KMS-11 (cell line): Measurements from ENCODE around the gene MCTP1.

ENCODE experiments used
- H2AFZ ChIP-seq: fragments of 200-600 bp; sonication (generic); 2 replicates; pipeline ENCODE4 v1.6.1; 2016; ENCODE audit warnings: antibody characterized with exemption, mixed run types, low read depth
- H3K27ac ChIP-seq: fragments of 200-600 bp; sonication (generic); 2 replicates; pipeline ENCODE4 v1.6.1; 2016; ENCODE audit warnings: mild to moderate bottlenecking, mixed run types
- H3K27me3 ChIP-seq: fragments of 200-600 bp; sonication (generic); 2 replicates; pipeline ENCODE4 v1.6.1; 2017; ENCODE audit warnings: mild to moderate bottlenecking, low read depth, mixed run types, moderate library complexity; ENCODE audit not compliant: insufficient read depth
- H3K36me3 ChIP-seq: fragments of 200-600 bp; sonication (generic); 2 replicates; pipeline ENCODE4 v1.6.1; 2017; ENCODE audit warnings: mild to moderate bottlenecking, mixed run types; ENCODE audit not compliant: insufficient read depth
- H3K4me1 ChIP-seq: fragments of 200-600 bp; sonication (generic); 2 replicates; pipeline ENCODE4 v1.6.1; 2016; ENCODE audit warnings: mild to moderate bottlenecking, low read depth, mixed run types; ENCODE audit not compliant: poor library complexity, severe bottlenecking
- H3K4me2 ChIP-seq: fragments of 200-600 bp; sonication (generic); 2 replicates; pipeline ENCODE4 v1.7.0; 2016; ENCODE audit warnings: mild to moderate bottlenecking, mixed run types
- H3K4me3 ChIP-seq: fragments of 200-600 bp; sonication (generic); IDR thresholded peaks from 2 replicates; pipeline ENCODE4 v1.6.1; 2017; ENCODE audit warnings: low read depth, low read length, mixed read lengths; ENCODE audit not compliant: insufficient read depth
- H3K79me2 ChIP-seq: fragments of 200-600 bp; sonication (generic); 2 replicates; pipeline ENCODE4 v1.6.1; 2016; ENCODE audit warnings: low read depth, mixed run types; ENCODE audit not compliant: insufficient read depth
- H3K9ac ChIP-seq: fragments of 200-600 bp; sonication (generic); 2 replicates; pipeline ENCODE4 v1.6.1; 2016; ENCODE audit warnings: mild to moderate bottlenecking, mixed run types
- H4K20me1 ChIP-seq: fragments of 200-600 bp; sonication (generic); 2 replicates; pipeline ENCODE4 v1.6.1; 2016; ENCODE audit warnings: mild to moderate bottlenecking, mixed run types; ENCODE audit not compliant: insufficient read depth
- TF ChIP-seq, protein P1 (sequence below): fragments of 200-600 bp; sonication (generic); conservative IDR thresholded peaks from 2 replicates; pipeline ENCODE4 v1.6.1; 2017; ENCODE audit warnings: low read depth, mild to moderate bottlenecking, antibody characterized with exemption, low read length, moderate library complexity, mixed read lengths

The MCTP1 gene

GRCh38 chr5:95181644-95182043, 103.2 kb downstream of the MCTP1 start:
- no peak overlapping the region for H3K4me2 ChIP-seq
- H3K27me3 ChIP-seq: no peaks in the 10 kb centered on the region
- no peaks in the 10 kb centered on the region for H3K4me1 ChIP-seq
- no peaks in the 10 kb centered on the region for H4K20me1 ChIP-seq
- no peak overlapping the region for H3K4me3 ChIP-seq
- no peak overlapping the region for H3K9ac ChIP-seq
- no peaks in the 10 kb centered on the region for H3K36me3 ChIP-seq
- H3K79me2 ChIP-seq: no peaks in the 10 kb centered on the region
- TF ChIP-seq, protein P1, sequence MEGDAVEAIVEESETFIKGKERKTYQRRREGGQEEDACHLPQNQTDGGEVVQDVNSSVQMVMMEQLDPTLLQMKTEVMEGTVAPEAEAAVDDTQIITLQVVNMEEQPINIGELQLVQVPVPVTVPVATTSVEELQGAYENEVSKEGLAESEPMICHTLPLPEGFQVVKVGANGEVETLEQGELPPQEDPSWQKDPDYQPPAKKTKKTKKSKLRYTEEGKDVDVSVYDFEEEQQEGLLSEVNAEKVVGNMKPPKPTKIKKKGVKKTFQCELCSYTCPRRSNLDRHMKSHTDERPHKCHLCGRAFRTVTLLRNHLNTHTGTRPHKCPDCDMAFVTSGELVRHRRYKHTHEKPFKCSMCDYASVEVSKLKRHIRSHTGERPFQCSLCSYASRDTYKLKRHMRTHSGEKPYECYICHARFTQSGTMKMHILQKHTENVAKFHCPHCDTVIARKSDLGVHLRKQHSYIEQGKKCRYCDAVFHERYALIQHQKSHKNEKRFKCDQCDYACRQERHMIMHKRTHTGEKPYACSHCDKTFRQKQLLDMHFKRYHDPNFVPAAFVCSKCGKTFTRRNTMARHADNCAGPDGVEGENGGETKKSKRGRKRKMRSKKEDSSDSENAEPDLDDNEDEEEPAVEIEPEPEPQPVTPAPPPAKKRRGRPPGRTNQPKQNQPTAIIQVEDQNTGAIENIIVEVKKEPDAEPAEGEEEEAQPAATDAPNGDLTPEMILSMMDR: no peak
- H3K27ac ChIP-seq: no peak overlapping the region
- H2AFZ ChIP-seq: no peak overlapping the region

- Histone ChIP-seq H3K36me3 (no peaks in the 10 kb centered on the region), H3K4me2 (no peak overlapping the region), H2AFZ (no peak overlapping the region), H3K4me1 (no peaks in the 10 kb centered on the region), H3K27ac (no peak overlapping the region), H3K27me3 (no peaks in the 10 kb centered on the region), H4K20me1 (no peaks in the 10 kb centered on the region), H3K4me3 (no peak overlapping the region), H3K9ac (no peak overlapping the region), H3K79me2 (no peaks in the 10 kb centered on the region)
- TF ChIP-seq, protein P1: no peak
These were observed 106.7 kb downstream of the MCTP1 start for GRCh38 chr5:95178046-95178651.

- H3K4me2 ChIP-seq: no peak overlapping the region
These were observed 107.4 kb downstream of the MCTP1 start for GRCh38 chr5:95177456-95177855.

DNA sequence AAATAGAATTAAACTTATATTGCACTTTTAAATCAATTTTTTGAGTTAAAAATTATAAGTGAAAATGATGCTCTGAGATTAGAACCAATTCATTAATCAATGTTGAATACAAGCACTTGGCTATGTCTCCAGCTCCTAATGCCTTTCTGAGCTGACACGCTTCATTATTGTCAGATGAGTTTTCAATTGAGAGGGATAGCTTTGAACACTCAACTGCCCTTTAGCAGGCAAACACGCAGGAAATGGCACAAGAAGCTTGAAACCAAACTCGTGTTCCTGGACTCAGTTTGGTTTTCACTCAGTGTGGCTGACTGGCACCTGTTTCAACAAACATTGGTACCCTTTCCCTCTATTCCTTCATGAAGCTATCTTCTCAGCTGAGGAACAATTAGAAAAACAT, 109.8 kb downstream of the MCTP1 start:
- no peaks in the 10 kb centered on the region for H3K4me1 ChIP-seq
- H3K4me3 ChIP-seq: no peak overlapping the region
- H3K9ac ChIP-seq: no peak overlapping the region
- no peak overlapping the region for H3K4me2 ChIP-seq
- H3K27ac ChIP-seq: no peak overlapping the region
- H4K20me1 ChIP-seq: no peaks in the 10 kb centered on the region
- TF ChIP-seq, protein P1: no peak
- H3K27me3 ChIP-seq: no peaks in the 10 kb centered on the region
- no peaks in the 10 kb centered on the region for H3K79me2 ChIP-seq
- no peak overlapping the region for H2AFZ ChIP-seq
- H3K36me3 ChIP-seq: no peaks in the 10 kb centered on the region

More at GRCh38 chr5:95177456-95177855, 107.4 kb downstream of the MCTP1 start:
- Histone ChIP-seq H3K36me3 (no peaks in the 10 kb centered on the region), H4K20me1 (no peaks in the 10 kb centered on the region), H3K4me1 (no peaks in the 10 kb centered on the region), H3K79me2 (no peaks in the 10 kb centered on the region), H2AFZ (no peak overlapping the region), H3K9ac (no peak overlapping the region), H3K27ac (no peak overlapping the region), H3K27me3 (no peaks in the 10 kb centered on the region), H3K4me3 (no peak overlapping the region)
- TF ChIP-seq, protein P1: no peak
